ENCODE data around the gene DUSP11.

DUSP11 gene

GRCh38 chr2:73717251-73717606, 62.7 kb downstream of the DUSP11 start:
- no peak for TF ChIP-seq CTCF (IDR thresholded peaks at IDR 0.05; ENCODE audit: low read depth, low read length)

GRCh38 chr2:73716543-73717250, 63.2 kb downstream of the DUSP11 start:
- 0 out of 2 replicates have a peak overlapping the region, but pooled peaks have one; percentile 10 for H3K4me3 ChIP-seq (ENCODE audit: low read depth, low read length)
- TF ChIP-seq CTCF (IDR thresholded peaks at IDR 0.05; ENCODE audit: low read depth, low read length): no peak

More at GRCh38 chr2:73717251-73717606, 62.7 kb downstream of the DUSP11 start:
- no peak overlapping the region for H3K4me3 ChIP-seq (ENCODE audit: low read depth, low read length)

- TF ChIP-seq CTCF (IDR thresholded peaks at IDR 0.05; ENCODE audit: low read depth, low read length): no peak
- H3K4me3 ChIP-seq (ENCODE audit: low read depth, low read length): no peak overlapping the region
These were observed 65.8 kb downstream of the DUSP11 start for GRCh38 chr2:73714091-73714490.
